Activated CD8-positive, alpha-beta T cell treated with anti-CD3 and anti-CD28 coated beads for 36 hours (primary cell): ENCODE results near the gene CA10. TPM values are rescaled to one million over a fixed set of nuclear protein-coding genes. Genes with fewer than 3 reads are reported as not detected.

Experiments used
- ATAC-seq: fragments of 200-7000 bp; cut with Tn5 transposase; one replicate; pipeline ENCODE4 v1.10.0; 2021; ENCODE audit warnings: mild to moderate bottlenecking, moderate library complexity
- CTCF ChIA-PET: fragments of 350-600 bp; sonication (Branson Sonifier 250); formaldehyde crosslinking; loops from one replicate; lab custom pipeline; 2021; ENCODE audit warnings: antibody characterized with exemption; lab: Charles Lee
- POLR2A ChIA-PET: fragments of 350-600 bp; sonication (Branson Sonifier 250); formaldehyde crosslinking; loops from one replicate; lab custom pipeline; 2021; ENCODE audit warnings: antibody characterized with exemption; lab: Charles Lee
- DNase-seq: peaks from one replicate; pipeline ENCODE4 v3.0.0-alpha.2; 2020
- H3K27ac Mint-ChIP-seq: one replicate; pipeline ENCODE4 v1.8.0; 2021; ENCODE audit warnings: mild to moderate bottlenecking, mixed read lengths
- H3K27me3 Mint-ChIP-seq: one replicate; pipeline ENCODE4 v1.8.0; 2021; ENCODE audit warnings: mixed read lengths
- H3K36me3 Mint-ChIP-seq: one replicate; pipeline ENCODE4 v1.8.0; 2021; ENCODE audit warnings: low read depth, mixed read lengths
- H3K4me1 Mint-ChIP-seq: one replicate; pipeline ENCODE4 v1.8.0; 2021; ENCODE audit warnings: low read depth, mixed read lengths
- H3K4me3 Mint-ChIP-seq: one replicate; pipeline ENCODE4 v1.8.0; 2021; ENCODE audit warnings: mild to moderate bottlenecking, moderate library complexity, mixed read lengths
- H3K9me3 Mint-ChIP-seq: one replicate; pipeline ENCODE4 v1.8.0; 2021; ENCODE audit warnings: mixed read lengths
- CTCF ChIP-seq: fragments of 200-600 bp; IDR thresholded peaks from one replicate; pipeline ENCODE4 v1.8.0; 2022; ENCODE audit warnings: antibody characterized with exemption, mild to moderate bottlenecking
- intact Hi-C: fragments of 100-400 bp; cut with micrococcal nuclease; formaldehyde crosslinking; loops from one replicate; pipeline ENCODE4 v1.10.0; 2022
- total RNA-seq, 2 experiments: library from RNA; stranded (reverse); gene quantifications; one replicate each; pipeline ENCODE4 v1.2.3, GENCODE V29; 2021

Gene CA10
- total RNA-seq, 2 experiments from 2014 or later = not detected

- Mint-ChIP-seq H3K9me3 (no peaks in the 10 kb centered on the region), H3K4me1 (no peaks in the 10 kb centered on the region), H3K27ac (no peak overlapping the region), H3K27me3 (peaks cover 19% of the 10 kb centered on the region), H3K36me3 (no peaks in the 10 kb centered on the region), H3K4me3 (no peak overlapping the region)
- TF ChIP-seq CTCF = no peak
- ATAC-seq = no peak
- ChIA-PET POLR2A (no interaction called here), CTCF (interaction anchor here (0.9 to 1.7 kb wide), 3 partner anchors 10 to 343 kb away, joined by 3 to 10 read pairs (median 7); no protein-coding TSS in a partner anchor)
- no peak for DNase-seq
- intact Hi-C loops = loop anchor here (5.0 kb wide), 1 partner anchor 344 kb away; no protein-coding TSS in a partner anchor
Observed at GRCh38 chr17:51763058-51763457, 395.5 kb downstream of the CA10 start.

GRCh38 chr17:51761105-51761504, 397.4 kb downstream of the CA10 start:
- H3K4me3 Mint-ChIP-seq = no peak overlapping the region
- H3K36me3 Mint-ChIP-seq = no peaks in the 10 kb centered on the region
- no peak overlapping the region for H3K27ac Mint-ChIP-seq
- H3K27me3 Mint-ChIP-seq = peaks cover 17% of the 10 kb centered on the region
- ChIA-PET POLR2A (no interaction called here), CTCF (no interaction called here)
- H3K9me3 Mint-ChIP-seq = no peaks in the 10 kb centered on the region
- DNase-seq (no peak), ATAC-seq (no peak)
- intact Hi-C loops = loop anchor here (5.0 kb wide), 1 partner anchor 346 kb away; no protein-coding TSS in a partner anchor
- TF ChIP-seq CTCF = no peak
- H3K4me1 Mint-ChIP-seq = no peaks in the 10 kb centered on the region

GRCh38 chr17:51759260-51759659, 399.3 kb downstream of the CA10 start:
- no peak overlapping the region for H3K27ac Mint-ChIP-seq
- no peaks in the 10 kb centered on the region for H3K36me3 Mint-ChIP-seq
- ChIA-PET POLR2A (no interaction called here), CTCF (no interaction called here)
- no peaks in the 10 kb centered on the region for H3K9me3 Mint-ChIP-seq
- no peak for DNase-seq
- no peaks in the 10 kb centered on the region for H3K4me1 Mint-ChIP-seq
- ATAC-seq = no peak
- peaks cover 11% of the 10 kb centered on the region for H3K27me3 Mint-ChIP-seq
- no peak for TF ChIP-seq CTCF
- intact Hi-C loops = no loop called here
- no peak overlapping the region for H3K4me3 Mint-ChIP-seq

GRCh38 chr17:51751072-51751471, 407.4 kb downstream of the CA10 start:
- no peaks in the 10 kb centered on the region for H3K36me3 Mint-ChIP-seq
- H3K4me3 Mint-ChIP-seq = no peak overlapping the region
- ATAC-seq = no peak
- no peaks in the 10 kb centered on the region for H3K4me1 Mint-ChIP-seq
- H3K27ac Mint-ChIP-seq = no peak overlapping the region
- H3K9me3 Mint-ChIP-seq = no peaks in the 10 kb centered on the region
- CTCF ChIA-PET = interaction anchor here (0.6 kb wide), 1 partner anchor 379 kb away, joined by 3 read pairs; no protein-coding TSS in a partner anchor
- no peak for DNase-seq
- POLR2A ChIA-PET = no interaction called here
- intact Hi-C loops = no loop called here
- TF ChIP-seq CTCF = no peak
- H3K27me3 Mint-ChIP-seq = peaks cover 5% of the 10 kb centered on the region

GRCh38 chr17:51748749-51749604, 409.5 kb downstream of the CA10 start:
- TF ChIP-seq CTCF = no peak
- Mint-ChIP-seq H3K9me3 (no peaks in the 10 kb centered on the region), H3K36me3 (no peaks in the 10 kb centered on the region), H3K4me1 (no peaks in the 10 kb centered on the region), H3K27ac (no peak overlapping the region), H3K4me3 (no peak overlapping the region), H3K27me3 (peaks cover 8% of the 10 kb centered on the region)
- ATAC-seq (no peak), DNase-seq (no peak)
- intact Hi-C loops = no loop called here
- ChIA-PET CTCF (no interaction called here), POLR2A (no interaction called here)
